Panc1 (cell line): ENCODE measurements around the gene AK8. TPM values are rescaled to one million over a fixed set of nuclear protein-coding genes. Genes with fewer than 3 reads are reported as not detected.

Experiments used
- ATAC-seq: fragments of 200-7000 bp; cut with Tn5 transposase; 2 replicates; pipeline ENCODE4 v1.9.1; 2020; ENCODE audit warnings: mild to moderate bottlenecking, moderate library complexity
- BruUV-seq: library from RNA; stranded (reverse); fragments of 400-500 nt; replicated peaks from 2 replicates; lab custom pipeline; 2021; lab: Mats Ljungman, UMichigan
- CTCF ChIA-PET: fragments of 300-600 bp; sonication (Branson Sonifier 250); formaldehyde crosslinking; loops from one replicate; lab custom pipeline; 2022; ENCODE audit warnings: antibody characterized with exemption; lab: Charles Lee
- POLR2A ChIA-PET: fragments of 300-600 bp; sonication (Branson Sonifier 250); formaldehyde crosslinking; loops from one replicate; lab custom pipeline; 2022; ENCODE audit warnings: antibody characterized with exemption; lab: Charles Lee
- DNase-seq: peaks from one replicate; pipeline ENCODE4 v3.0.0-alpha.2; 2010; ENCODE audit warnings: low read depth, low spot score
- H3K27ac ChIP-seq: 2 replicates; pipeline ENCODE4 v1.5.1; 2011; ENCODE audit warnings: mild to moderate bottlenecking, low read length, inconsistent platforms
- H3K27me3 ChIP-seq: fragments of 200-500 bp; sonication (Bioruptor generic); 2 replicates; pipeline ENCODE4 v1.6.0; 2014; ENCODE audit warnings: low read length, inconsistent platforms; ENCODE audit not compliant: control insufficient read depth, insufficient read depth
- H3K36me3 ChIP-seq: fragments of 200-500 bp; sonication (Bioruptor generic); 2 replicates; pipeline ENCODE4 v1.5.1; 2014; ENCODE audit warnings: inconsistent platforms, mild to moderate bottlenecking, low read length, moderate library complexity; ENCODE audit not compliant: control insufficient read depth, insufficient read depth
- H3K4me1 ChIP-seq: 2 replicates; pipeline ENCODE4 v1.5.1; 2011; ENCODE audit warnings: inconsistent platforms, mild to moderate bottlenecking, low read length, moderate library complexity; ENCODE audit not compliant: control insufficient read depth, insufficient read depth
- H3K4me3 ChIP-seq, 2 experiments: 2 replicates each; pipeline ENCODE4 v1.5.1; 2011 to 2012; ENCODE audit warnings: low read depth in 2 of 2, low read length in 2 of 2, mild to moderate bottlenecking in 2 of 2, inconsistent platforms in 1 of 2, moderate library complexity in 1 of 2
- H3K9me3 ChIP-seq: fragments of 200-500 bp; sonication (Bioruptor generic); 2 replicates; pipeline ENCODE4 v1.5.1; 2014; ENCODE audit warnings: low read depth, mild to moderate bottlenecking, inconsistent platforms, low read length, moderate library complexity; ENCODE audit not compliant: control insufficient read depth, insufficient read depth
- POLR2AphosphoS5 ChIP-seq: IDR thresholded peaks from 2 replicates; pipeline ENCODE4 v1.6.1; 2012; ENCODE audit warnings: mild to moderate bottlenecking, low read depth, low read length, moderate library complexity
- REST ChIP-seq, 2 experiments: IDR thresholded peaks; 2 replicates each; pipeline ENCODE4 v1.6.1; 2011 to 2012; ENCODE audit warnings: low read depth in 2 of 2, control low read depth in 1 of 2, low read length in 1 of 2, mild to moderate bottlenecking in 1 of 2, moderate library complexity in 1 of 2; ENCODE audit not compliant: insufficient read depth in 1 of 2
- SIN3A ChIP-seq: IDR thresholded peaks from 2 replicates; pipeline ENCODE4 v1.6.1; 2012; ENCODE audit warnings: low read depth, mild to moderate bottlenecking, low read length, moderate library complexity, borderline replicate concordance; ENCODE audit not compliant: insufficient read depth
- TCF7L2 ChIP-seq: IDR thresholded peaks from 2 replicates; pipeline ENCODE4 v1.6.1; 2011; ENCODE audit warnings: mild to moderate bottlenecking, low read depth, low read length, inconsistent platforms
- in situ Hi-C: cut with HindIII; loops from 2 replicates; pipeline ENCODE4 v1.10.0; 2016; ENCODE audit warnings: low sequenced_read_pairs, low pct_unique_long_range_greater_than_20kb
- intact Hi-C: fragments of 100-400 bp; cut with micrococcal nuclease; formaldehyde crosslinking; loops from one replicate; pipeline ENCODE4 v1.10.0; 2022; ENCODE audit not compliant: unreplicated experiment
- total RNA-seq: library from RNA; stranded (reverse); gene quantifications from one replicate; pipeline ENCODE4 v1.2.1, GENCODE V29; 2021; ENCODE audit not compliant: unreplicated experiment
- TF ChIP-seq, protein P1 (sequence below): fragments of 450-650 bp; IDR thresholded peaks from 2 replicates; pipeline ENCODE4 v1.5.1; 2017; ENCODE audit warnings: mild to moderate bottlenecking

AK8 gene
- total RNA-seq, 1 experiment from 2014 or later = 0.39 TPM

DNA sequence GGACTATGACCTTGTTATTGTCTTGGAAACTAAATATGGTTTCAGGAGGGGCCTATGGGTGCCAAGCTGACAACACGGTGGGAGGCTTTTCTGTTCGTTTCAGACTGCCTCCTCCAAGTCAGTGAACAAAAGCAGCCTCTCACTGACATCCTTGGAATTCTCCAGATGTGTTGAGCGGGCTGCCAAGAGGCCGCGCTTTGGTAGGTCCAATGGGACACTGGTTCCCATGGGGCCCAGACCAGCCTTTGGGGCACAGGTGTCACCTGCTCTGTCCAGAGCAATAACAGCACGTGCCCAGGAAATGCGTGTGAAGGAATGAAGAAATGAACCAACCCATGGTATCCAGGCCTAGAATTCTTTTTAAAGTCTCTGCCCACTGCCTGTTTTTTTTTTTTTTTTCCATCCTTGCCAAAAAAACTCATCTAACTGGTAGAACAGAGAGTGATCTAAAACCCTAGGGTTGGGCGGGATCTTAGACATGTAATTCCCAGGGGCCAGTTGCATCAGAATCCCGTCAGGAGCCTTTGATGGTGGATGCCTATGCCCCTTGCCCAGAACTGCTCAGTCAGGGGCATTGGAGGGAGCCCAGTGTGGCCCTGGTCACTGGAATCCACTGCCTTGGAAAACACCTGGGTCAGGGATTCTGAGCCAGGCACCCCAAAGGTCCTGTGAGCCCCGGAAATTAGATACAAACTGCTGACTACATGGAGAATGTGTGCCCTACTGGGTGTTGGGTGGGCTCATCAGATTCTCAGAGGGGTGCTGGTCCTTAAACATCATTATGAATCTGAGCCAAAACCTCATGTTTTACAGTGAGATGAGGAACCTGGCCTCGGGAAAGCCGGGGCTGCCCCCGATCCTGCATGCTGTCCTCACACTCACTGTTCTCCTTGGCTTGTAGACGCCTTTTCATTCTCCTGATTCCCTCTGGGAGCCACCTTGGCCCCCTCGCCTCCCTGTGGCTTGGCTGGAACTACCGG lies 147.7 kb downstream of the AK8 start:
- H3K27ac ChIP-seq = no peak overlapping the region
- H3K27me3 ChIP-seq = no peaks in the 10 kb centered on the region
- no peaks in the 10 kb centered on the region for H3K9me3 ChIP-seq
- ChIA-PET CTCF (no interaction called here), POLR2A (interaction anchor here (0.7 kb wide), 1 partner anchor 38 kb away, joined by 12 read pairs; no protein-coding TSS in a partner anchor)
- H3K4me3 ChIP-seq = no peak overlapping the region
- DNase-seq = no peak
- TF ChIP-seq POLR2AphosphoS5 (no peak), TCF7L2 (no peak), SIN3A (no peak), REST (IDR thresholded peaks at IDR 0.05; ENCODE audit: insufficient read depth in 1 of 2, low read depth in 2 of 2, low read length in 1 of 2) (no peak)
- TF ChIP-seq, protein P1, sequence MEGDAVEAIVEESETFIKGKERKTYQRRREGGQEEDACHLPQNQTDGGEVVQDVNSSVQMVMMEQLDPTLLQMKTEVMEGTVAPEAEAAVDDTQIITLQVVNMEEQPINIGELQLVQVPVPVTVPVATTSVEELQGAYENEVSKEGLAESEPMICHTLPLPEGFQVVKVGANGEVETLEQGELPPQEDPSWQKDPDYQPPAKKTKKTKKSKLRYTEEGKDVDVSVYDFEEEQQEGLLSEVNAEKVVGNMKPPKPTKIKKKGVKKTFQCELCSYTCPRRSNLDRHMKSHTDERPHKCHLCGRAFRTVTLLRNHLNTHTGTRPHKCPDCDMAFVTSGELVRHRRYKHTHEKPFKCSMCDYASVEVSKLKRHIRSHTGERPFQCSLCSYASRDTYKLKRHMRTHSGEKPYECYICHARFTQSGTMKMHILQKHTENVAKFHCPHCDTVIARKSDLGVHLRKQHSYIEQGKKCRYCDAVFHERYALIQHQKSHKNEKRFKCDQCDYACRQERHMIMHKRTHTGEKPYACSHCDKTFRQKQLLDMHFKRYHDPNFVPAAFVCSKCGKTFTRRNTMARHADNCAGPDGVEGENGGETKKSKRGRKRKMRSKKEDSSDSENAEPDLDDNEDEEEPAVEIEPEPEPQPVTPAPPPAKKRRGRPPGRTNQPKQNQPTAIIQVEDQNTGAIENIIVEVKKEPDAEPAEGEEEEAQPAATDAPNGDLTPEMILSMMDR = no peak
- H3K4me1 ChIP-seq = no peaks in the 10 kb centered on the region
- intact Hi-C loops = no loop called here
- no peaks in the 10 kb centered on the region for H3K36me3 ChIP-seq
- no peak for ATAC-seq
- BruUV-seq = no TSS peak
- in situ Hi-C loops = no loop called here

- no peak for TF ChIP-seq SIN3A
- no peak for TF ChIP-seq POLR2AphosphoS5
- no peak for TF ChIP-seq TCF7L2
- no peak for TF ChIP-seq REST (IDR thresholded peaks at IDR 0.05; ENCODE audit: insufficient read depth in 1 of 2, low read depth in 2 of 2, low read length in 1 of 2)
- TF ChIP-seq, protein P1 = no peak
- H3K27ac ChIP-seq = no peak overlapping the region
- intact Hi-C loops (no loop called here), in situ Hi-C loops (no loop called here)
- no peaks in the 10 kb centered on the region for H3K9me3 ChIP-seq
- DNase-seq (no peak), ATAC-seq (no peak)
- BruUV-seq = no TSS peak
- no peaks in the 10 kb centered on the region for H3K36me3 ChIP-seq
- H3K4me3 ChIP-seq = no peak overlapping the region
- H3K4me1 ChIP-seq = no peaks in the 10 kb centered on the region
- ChIA-PET CTCF (no interaction called here), POLR2A (interaction anchor here (0.6 kb wide), 1 partner anchor 193 kb away, joined by 3 read pairs; no protein-coding TSS in a partner anchor)
- H3K27me3 ChIP-seq = no peaks in the 10 kb centered on the region
These were observed 148.7 kb downstream of the AK8 start for GRCh38 chr9:132729235-132729890.
